Fibroblast of skin of left quadriceps (primary cell): ENCODE measurements around the gene HMGN1.

Source experiments
- DNase-seq, 2 experiments: peaks; one replicate each; pipeline ENCODE4 v3.0.0-alpha.2; 2013; ENCODE audit warnings: low read depth in 2 of 2

Gene HMGN1

GRCh38 chr21:39300587-39300986, 48.3 kb downstream of the HMGN1 start:
- DNase-seq, result no peak

- DNase-seq, result no peak
These were observed 52.0 kb downstream of the HMGN1 start for GRCh38 chr21:39296891-39297290.
